HG02938 (cell line): ENCODE data around the gene RANBP3.
"Not testable (repeated sequence)": the region's sequence is repeated elsewhere in the genome, so short reads cannot be mapped to it uniquely, and the experiment has no call there.

ENCODE experiments used
- ATAC-seq: cut with Tn5 transposase; IDR thresholded peaks from one replicate; pipeline ENCODE4 v1.9.1; 2021; ENCODE audit warnings: mild to moderate bottlenecking, moderate library complexity; ENCODE audit not compliant: unreplicated experiment

Gene RANBP3

DNA sequence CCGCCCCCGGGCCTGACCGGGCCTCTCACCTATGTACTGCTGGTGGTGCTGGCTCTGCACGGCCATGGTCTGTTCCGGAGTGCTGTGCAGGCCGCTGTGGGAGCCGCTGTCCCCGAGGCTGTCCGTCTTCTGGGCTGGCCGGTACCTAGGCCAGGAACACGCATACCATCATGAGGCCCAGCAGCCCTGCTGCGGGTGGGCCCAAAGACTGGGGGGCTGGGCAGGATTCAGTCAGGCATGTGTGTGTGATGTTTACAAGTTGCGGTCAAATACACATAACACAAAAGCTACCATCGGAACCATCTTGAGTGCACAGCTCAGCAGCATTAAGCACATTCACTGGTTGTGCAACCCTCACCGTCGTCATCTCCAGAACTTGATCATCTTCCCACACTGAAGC, 32.2 kb upstream of the RANBP3 start:
- no peak for ATAC-seq

DNA sequence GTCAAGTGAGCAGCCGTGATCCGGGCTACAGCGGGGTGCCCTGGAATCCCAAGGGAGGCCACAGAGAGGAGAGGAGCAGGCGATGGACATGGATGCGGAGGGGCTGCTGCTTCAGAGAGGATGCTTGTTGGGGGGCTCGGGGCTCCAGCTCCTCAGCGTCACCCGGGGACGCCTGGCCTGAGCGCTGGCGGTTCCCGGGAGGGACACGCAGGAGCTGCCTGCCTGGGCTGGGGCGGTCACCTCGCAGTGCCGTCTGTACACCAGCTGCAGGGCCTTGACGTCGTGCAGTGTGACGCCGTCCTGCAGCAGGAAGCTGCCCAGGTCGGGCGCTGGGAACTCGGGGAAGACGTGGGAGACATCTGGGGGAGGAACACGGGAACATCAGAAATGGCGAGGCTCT, 29.9 kb upstream of the RANBP3 start:
- no peak for ATAC-seq

DNA sequence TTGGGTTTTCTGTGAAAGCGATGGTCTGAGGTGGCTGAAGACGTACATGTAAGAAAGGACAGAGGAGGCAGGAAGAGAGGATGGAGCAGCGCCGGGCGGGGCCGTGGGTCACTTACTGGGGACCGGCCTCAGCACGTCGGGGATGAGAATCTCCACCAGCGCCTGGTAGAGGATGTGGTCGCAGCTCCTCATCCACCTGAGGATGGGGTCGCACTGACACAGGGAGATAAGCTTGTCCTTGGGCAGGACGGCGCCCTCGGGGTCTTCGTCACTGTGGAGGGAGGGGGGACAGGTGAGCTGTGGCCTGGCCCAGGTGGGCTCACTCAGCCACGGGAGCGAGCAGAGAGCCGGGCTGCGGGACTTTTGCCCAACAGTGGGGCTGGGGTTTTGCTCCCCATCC, 29.0 kb upstream of the RANBP3 start:
- ATAC-seq = no peak

DNA sequence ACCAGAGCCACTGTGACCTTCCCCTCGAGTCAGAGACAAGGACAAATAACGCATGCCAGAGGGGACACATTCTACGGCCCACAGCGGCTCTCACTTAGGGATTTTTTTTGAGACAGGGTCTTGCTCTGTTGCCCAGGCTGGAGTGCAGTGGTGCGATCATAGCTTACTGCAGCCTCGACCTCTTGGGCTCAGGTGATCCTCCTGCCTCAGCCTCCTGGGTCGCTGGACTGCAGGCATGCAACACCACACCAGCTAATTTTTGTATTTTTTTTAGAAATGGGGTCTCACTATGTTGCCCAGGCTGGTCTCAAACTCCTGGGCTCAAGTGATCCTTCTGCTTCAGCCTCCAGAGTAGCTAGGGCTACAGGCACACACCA, 28.1 kb upstream of the RANBP3 start:
- not testable (repeated sequence) for ATAC-seq

DNA sequence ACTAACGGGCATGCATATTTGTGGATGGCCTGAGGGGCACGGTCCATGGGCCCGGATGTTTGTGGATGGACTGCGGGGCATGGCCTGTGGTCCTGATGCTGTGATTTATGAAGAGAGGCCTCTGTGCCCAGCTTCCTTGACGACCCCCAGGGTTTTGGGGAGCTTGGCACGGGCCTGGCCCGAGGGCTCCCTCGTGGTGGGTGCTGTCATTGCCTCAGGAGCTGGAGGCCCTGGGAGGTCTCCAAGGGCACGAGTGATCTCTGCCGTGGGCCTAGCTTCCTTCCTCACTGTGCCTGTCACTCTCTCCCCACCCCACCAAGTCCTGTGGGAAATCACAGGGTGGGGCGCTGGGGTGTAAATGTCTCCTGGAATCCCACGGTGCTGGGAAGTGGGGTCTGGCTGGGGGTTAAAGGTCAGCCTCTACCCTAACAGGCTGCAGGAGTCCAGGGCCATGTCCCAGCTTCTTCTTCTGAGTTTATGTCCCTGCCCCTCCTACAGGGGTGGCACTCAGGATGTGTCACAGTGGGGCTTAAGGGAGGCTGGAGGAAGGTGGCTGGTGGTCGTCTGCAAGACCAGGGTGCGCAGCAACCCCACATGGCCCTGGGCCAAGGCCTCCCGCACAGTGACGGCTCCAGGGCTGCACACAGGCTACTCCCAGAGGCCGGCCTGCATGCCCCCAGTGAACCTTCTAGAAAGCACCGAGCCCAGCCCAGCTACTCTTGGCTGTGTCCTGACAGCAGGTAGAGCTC, 27.6 kb upstream of the RANBP3 start:
- no peak for ATAC-seq

DNA sequence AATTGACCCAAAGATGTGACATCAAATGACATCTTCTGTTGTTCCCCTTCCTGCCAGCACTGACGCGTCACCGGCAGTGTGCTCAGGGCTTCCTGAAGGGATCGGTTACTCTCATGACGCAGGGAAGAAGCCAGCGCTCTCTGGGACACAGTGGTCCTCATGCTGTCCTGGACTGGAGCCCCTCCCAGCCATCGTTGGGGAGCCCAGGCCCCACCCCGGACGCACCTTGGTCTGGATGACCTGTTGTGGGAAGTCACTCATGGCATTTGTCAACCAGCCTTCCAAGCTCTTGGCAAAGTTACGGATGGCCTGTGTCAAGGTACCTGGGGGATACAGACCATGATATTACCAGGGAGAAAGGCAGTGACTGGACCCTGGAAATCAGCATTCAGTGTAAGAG, 26.0 kb upstream of the RANBP3 start:
- ATAC-seq = no peak

DNA sequence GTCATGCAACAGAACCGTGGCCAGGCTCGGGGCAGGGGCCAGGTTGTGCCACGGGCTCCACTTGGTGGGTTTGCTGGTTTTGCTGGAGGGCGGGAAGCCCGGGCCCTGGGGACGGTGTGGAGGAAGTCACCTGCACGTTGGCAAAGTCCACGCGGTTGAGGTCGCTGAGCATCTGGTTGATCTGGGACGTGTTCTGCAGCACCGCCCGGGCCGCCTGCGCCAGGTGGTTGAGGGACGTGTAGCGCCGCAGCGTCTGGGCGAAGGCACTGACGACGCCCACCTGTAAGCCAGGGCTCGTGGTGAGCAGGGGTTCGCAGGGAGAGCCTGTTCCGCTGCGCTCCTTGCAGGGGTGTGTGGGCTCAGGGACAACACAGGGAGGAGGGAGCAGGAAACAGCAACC, 24.7 kb upstream of the RANBP3 start:
- ATAC-seq = no peak

DNA sequence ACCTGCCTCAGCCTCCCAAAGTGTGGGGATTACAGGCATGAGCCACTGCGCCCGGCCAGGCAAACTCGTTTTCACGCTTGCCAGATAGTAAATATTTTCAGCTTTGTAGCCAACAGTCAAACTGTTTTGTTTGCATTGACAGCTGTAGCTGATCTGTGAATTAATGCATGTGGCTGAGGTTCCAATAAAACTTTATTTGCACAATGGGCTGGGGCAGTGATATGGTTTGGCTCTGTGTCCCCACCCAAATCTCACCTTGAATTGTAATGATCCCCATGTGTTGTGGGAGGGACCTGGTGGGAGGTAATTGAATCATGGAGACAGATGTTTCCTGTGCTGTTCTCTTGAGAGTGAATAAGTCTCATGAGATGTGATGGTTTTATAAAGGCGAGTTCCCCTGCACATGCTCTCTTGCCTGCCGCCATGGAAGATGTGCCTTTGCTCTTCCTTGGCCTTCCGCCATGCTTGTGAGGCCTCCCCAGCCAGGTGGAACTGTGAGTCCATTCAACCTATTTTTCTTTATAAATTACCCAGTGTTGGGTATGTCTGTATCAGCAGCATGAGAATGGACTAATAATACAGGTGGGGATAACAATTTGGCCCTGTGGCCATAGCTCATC, 22.4 kb upstream of the RANBP3 start:
- ATAC-seq = no peak

DNA sequence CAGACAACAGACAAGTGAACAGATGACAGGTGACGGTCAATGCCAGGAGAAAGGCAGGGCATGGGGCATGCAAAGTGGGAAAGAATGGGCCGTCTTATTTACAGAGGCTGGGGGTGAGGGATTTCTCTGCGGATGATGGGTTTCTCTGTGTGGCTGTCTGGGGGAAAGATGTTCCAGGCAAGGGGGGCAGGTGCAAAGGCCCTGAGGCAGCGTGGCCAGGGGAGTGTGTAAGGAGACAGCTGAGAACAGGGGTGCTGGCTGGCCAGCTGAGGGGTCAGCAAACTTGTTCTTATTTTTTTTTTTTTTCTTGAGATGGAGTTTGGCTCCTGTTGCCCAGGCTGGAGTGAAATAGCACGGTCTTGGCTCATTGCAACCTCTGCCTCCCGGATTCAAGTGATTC, 21.8 kb upstream of the RANBP3 start:
- ATAC-seq = no peak

DNA sequence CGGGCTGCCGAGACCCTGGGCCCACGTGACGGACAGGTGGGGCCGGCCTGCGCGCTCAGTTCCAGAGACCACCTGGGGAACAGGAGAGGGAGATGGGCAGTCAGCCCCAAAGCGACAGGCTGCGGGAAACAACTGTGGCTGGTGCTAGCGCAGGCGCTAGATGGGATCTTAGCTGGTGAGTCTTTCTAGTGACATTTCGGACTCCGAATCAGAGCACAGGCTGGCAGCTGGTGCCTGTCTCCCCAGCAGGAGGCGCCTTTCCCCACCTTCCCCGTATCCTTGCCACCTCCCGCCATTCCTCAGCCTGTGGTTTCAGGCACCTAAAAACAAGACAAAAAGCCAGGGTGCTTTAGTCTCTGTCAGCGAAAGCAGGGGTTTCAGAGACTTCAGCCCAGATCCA, 19.4 kb upstream of the RANBP3 start:
- no peak for ATAC-seq

DNA sequence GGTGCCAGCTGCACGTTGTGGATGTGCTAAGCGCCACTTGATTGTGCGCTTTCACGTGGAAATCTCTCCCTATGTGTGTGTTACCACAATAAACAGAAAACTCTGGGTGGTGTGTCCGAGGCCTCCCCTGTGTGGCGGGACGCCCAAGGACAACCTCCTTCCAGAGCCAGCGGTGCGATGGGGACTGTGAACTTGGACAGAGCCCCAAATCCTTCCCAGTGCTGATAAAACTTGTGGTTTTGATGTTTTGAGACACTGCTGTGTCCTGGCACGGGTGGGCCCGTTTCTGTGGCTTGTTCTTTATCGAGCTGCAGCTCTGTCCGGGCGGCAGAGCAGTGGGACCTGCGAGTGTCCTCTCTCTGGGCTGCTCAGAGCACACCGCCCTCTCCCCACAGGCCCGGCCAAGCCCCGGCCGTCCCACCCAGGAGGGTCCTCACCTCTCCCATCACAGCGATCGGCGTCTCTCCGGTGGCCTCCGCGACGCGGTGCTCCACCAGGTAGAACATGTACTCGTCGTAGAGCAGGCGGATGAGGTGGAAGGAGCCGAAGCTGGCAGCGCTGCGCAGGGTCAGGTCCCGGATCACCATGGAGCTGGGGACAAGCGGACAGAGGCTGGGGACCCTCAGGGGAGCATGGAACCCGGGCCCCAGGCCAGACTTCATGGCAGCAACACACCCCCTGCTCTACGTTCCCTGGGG, 18.8 kb upstream of the RANBP3 start:
- ATAC-seq = no peak

DNA sequence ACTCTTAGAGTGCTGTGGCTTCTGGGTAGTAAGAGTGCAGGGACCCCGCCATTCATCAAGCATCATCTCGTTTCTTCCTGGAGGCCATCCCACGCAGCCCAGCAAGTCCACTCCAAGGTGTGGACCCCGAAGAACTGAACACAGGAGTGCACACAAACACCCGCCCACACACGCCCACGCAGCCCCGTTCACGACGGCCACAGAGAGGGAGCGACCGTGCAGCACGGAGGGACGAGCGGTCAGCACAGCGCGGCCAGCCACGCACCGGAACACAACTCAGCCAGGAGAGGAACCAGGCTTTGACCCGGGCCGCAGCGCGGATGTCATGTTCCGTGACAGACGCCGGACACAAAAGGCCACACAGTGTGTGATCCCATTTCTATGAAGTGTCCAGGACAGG, 18.2 kb upstream of the RANBP3 start:
- no peak for ATAC-seq

DNA sequence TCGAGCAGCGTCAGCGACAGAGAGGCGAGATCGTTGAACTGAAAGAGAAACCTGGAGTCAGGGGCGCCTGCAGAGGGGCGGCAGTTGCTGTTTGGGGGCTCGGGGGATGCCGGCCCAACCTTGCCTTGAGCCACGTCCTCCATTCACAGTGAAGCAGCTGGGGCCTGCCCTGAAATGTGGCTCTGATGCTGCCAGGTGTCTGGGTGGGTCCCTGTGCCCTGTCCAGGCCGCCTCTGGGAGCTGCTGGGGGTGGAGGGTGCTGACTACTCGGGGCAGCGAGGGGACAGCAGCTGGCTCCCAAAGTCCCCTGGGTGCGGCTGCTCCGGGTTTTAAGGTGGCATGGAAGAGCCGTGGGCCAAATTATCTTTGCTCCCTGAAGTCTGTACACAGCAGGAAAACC, 17.7 kb upstream of the RANBP3 start:
- no peak for ATAC-seq

DNA sequence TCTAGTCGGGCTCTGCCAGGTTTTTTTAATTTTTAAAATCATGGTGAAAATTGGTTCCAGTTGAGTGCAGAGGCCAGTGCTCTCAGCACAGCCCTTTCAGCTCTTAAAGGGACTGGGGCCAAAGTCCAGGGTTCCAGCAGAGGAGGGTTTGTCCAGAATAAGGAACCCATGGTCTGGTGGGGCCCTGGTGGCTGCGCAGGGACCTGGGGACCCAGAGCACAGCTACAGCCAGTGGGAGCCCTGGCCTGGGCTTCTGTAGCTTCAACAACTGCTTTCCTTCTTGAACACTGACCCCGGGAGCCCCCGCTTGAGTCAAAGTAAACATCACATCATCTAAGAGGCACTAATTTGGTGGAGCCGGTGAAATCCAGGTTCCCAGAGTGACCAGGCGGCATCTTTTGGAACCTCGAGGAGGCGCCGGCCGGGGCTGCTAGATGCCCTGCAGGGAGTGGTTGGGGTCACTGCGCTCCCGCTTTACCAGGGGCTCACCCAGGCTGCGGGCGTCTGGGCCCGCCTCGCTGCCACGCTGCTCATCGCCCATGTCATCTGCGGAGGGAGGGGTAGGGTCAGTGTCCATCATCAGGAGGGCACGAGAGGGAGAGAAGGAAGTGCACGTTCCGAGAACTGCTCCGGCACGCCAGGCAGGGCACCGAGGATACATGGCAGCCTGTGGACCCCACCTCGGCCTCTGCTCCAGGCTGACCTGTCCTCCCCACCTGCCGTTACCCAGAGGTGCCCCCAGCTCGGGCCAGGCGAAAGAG, 16.6 kb upstream of the RANBP3 start:
- ATAC-seq = no peak

DNA sequence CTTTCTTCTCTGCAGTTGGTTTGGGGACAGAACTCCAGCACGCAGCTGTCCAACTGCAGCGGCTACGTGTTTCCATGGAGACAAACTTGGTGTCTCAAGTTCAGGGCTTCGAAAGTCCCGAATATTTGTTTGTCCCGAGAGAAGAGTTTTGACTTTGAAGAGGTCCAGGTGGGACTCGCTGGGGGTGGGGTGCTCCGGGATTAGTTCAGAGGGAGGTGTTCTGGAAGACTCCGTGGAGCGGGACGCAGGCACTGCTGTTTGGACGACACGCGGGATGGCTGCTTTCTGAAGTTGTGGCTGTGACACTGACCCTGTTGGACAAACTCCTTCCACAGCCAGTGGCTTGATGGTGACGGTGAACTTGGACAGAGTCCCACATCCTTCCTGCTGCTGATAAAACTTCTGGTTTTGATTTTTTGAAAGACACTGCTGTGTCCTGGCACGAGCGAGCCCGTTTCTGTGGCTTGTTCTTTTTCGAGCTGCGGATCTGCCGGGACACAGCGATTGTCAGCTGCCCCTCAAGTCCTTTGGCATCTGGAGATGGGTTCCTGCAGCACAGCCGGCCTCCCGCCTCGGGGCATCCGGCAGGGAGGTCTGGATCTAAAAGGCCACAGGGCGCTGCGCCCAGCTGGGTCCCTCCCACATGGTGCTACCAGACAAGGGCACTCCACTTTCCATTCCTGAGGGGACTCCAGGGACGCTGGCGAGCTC, 15.9 kb upstream of the RANBP3 start:
- ATAC-seq = no peak

DNA sequence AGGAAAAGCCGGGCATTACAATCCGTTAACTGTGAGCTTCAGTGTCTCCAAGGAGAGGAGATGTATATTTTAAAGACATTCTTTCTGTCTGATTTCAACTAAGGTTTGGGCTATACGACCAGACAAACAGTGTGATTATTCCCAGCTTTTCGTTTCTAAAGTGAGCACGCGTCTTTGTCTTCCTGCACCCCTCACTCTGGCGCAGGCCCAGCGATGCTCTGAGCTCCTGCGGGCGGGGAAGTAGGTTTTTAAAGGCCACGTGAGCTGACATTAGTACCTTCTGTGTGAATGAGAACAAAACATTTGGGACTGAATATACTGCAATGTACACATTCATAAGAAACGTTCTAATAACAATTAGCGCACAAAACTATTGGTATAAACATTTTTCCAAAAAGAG, 15.3 kb upstream of the RANBP3 start:
- no peak for ATAC-seq

DNA sequence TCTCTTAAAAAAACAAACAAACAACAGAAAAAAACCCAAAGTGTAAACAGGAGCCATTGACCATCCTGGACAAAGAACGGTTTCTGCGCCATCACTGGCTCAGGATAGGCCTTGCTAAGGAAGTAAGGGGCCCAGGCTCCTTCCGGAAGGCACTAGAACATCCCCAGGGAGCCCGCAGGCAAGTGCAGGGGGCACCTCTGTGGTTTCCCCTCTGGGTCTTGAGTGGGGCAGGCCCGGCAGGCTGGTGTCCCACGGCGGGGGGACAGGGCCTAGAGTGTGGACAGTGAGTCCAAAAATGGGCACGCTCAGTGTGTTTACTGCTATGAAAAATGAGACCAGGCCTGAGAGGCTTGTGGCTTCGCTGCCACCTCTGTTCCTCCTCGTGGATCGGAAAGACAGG, 14.8 kb upstream of the RANBP3 start:
- no peak for ATAC-seq

DNA sequence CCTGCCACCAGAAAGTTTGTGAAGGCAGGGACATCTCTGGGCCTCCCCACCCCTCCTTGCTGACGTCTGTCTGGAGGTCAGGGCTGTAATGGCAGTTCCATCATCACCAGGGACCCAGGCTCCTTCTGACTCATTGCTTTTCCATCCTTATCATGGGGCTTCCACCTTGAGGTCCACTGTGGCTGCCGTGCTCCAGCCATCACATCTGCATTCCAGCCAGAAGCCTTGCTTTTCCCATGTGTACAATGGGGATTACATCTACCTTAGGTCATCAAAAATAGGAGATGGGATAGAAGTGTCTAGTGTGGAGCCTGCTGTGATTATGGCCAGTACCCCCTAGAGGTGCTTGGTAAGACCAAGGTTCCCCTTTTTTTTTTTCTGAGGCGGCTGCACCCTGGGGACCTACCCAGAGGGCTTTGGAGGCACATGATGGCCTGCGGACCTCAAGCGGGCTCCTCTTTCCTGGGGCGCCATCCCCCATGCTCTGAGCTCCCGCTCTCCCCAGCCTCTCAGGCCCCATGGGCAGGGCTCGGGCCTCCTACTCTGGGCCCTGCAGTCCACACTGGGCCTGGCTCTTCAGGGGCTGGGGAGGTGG, 13.4 kb upstream of the RANBP3 start:
- ATAC-seq = no peak

DNA sequence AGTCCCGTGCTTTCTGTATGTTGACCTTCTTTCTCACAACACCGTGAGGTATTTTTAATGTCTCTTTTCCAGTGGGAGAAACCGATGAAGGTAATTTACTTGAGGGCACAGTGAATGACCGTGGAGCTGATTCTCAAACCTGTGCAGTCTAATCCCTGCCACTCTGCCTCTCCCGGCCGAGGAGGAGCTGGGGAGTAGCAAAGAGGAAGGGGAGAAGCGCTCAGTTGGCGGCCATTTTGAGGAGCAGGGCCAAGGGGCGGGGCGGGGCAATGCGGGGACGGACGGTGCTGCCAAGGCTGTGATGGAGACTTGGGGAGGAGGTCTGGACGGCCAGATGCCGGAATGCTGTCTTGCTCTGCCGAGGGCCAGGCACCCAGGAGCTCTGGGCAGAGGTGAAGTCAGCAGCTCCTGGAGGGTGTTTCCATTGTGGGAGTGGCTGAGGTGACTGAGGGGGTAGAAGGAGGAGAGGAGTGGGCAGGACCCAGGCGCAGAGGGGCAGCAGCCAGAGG, 12.4 kb upstream of the RANBP3 start:
- ATAC-seq = no peak

DNA sequence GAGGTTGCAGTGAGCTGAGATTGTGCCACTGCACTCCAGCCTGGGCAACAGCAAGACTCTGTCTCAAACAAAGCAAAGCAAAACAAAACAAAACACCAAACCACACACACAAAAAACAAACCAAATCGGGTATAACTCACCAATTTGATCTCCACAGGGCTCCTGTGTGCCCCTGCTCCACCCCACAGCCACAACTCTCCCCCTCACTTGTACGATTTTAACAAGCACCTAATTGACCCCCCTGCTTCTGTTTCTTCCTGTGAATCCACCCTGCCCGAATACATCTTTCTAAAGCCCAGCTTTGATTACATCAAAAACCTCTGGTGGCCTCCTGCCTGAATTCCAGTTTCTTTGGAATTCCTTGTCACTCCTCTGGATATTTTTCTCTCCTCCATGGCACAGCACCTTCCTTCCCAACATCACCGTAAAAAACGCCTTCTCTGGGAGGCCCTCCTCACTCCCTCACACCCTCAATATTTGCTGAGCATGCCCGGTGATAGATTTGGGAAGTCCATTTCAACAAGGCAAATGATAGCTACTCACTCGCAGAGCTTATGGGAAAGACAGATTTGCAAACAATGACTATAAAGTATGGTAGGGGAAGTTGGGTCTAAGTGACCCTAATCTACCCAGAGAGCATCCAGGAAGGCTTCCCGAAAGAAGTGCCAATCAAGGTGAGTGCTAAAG, 11.6 kb upstream of the RANBP3 start:
- no peak for ATAC-seq
